Naive thymus-derived CD8-positive, alpha-beta T cell (primary cell): Measurements from ENCODE around the gene SMIM35. TPM values are rescaled to one million over a fixed set of nuclear protein-coding genes. Genes with fewer than 3 reads are reported as not detected.
"Not testable (repeated sequence)": the region's sequence is repeated elsewhere in the genome, so short reads cannot be mapped to it uniquely, and the experiment has no call there.

Source experiments
- ATAC-seq, 2 donors: fragments of 150-1000 bp; cut with Tn5 transposase in 1 of 2; sonication (Bioruptor Pico), chemical (Tn5 transposase) in 1 of 2; 1 replicate in 1 of 2; 2 replicates in 1 of 2; pipeline ENCODE4 v1.10.0; 2021; ENCODE audit warnings: mild to moderate bottlenecking in 2 of 2, moderate library complexity in 2 of 2
- POLR2A ChIA-PET: fragments of 350-600 bp; sonication (Branson Sonifier 250); formaldehyde crosslinking; loops from one replicate; lab custom pipeline; 2021; ENCODE audit warnings: antibody characterized with exemption; lab: Charles Lee
- DNase-seq, 10 donors: peaks; one replicate each; pipeline versions ENCODE4 v3.0.0 to v3.0.0-alpha.2; 2020 to 2022
- H3K27ac Mint-ChIP-seq, 10 donors: one replicate each; pipeline ENCODE4 v1.8.0; 2020 to 2022; ENCODE audit warnings: mild to moderate bottlenecking in 10 of 10, mixed read lengths in 10 of 10, moderate library complexity in 4 of 10, inconsistent platforms in 1 of 10
- H3K27me3 Mint-ChIP-seq, 5 donors: one replicate each; pipeline ENCODE4 v1.8.0; 2021 to 2022; ENCODE audit warnings: mixed read lengths in 5 of 5
- H3K36me3 Mint-ChIP-seq, 3 donors: one replicate each; pipeline ENCODE4 v1.8.0; 2020 to 2022; ENCODE audit warnings: mixed read lengths in 3 of 3, mild to moderate bottlenecking in 2 of 3, inconsistent platforms in 1 of 3
- H3K4me1 Mint-ChIP-seq, 4 donors: one replicate each; pipeline ENCODE4 v1.8.0; 2021 to 2022; ENCODE audit warnings: mixed read lengths in 4 of 4
- H3K4me3 Mint-ChIP-seq, 10 donors: one replicate each; pipeline ENCODE4 v1.8.0; 2020 to 2022; ENCODE audit warnings: mild to moderate bottlenecking in 10 of 10, mixed read lengths in 10 of 10, moderate library complexity in 6 of 10, inconsistent platforms in 1 of 10
- H3K9me3 Mint-ChIP-seq, 9 donors: one replicate each; pipeline ENCODE4 v1.8.0; 2020 to 2022; ENCODE audit warnings: mixed read lengths in 9 of 9, mild to moderate bottlenecking in 3 of 9, inconsistent platforms in 1 of 9, moderate library complexity in 1 of 9
- polyA plus RNA-seq, 3 donors: library from polyadenylated mRNA; unstranded; fragments of 300-500 nt; fragmentation: Illumina TruSeq; gene quantifications; one replicate each; pipeline ENCODE4 v1.2.3, GENCODE V29; 2021
- total RNA-seq, 8 experiments: library from RNA in 2 of 8; stranded (reverse) in 2 of 8; gene quantifications; one replicate each; pipeline ENCODE4 v1.2.3 and lab custom pipeline; 2021 to 2026

The SMIM35 gene
- total and polyA plus RNA-seq, 5 experiments from 2014 or later: 0.15 to 0.91 (median 0.68) TPM

DNA sequence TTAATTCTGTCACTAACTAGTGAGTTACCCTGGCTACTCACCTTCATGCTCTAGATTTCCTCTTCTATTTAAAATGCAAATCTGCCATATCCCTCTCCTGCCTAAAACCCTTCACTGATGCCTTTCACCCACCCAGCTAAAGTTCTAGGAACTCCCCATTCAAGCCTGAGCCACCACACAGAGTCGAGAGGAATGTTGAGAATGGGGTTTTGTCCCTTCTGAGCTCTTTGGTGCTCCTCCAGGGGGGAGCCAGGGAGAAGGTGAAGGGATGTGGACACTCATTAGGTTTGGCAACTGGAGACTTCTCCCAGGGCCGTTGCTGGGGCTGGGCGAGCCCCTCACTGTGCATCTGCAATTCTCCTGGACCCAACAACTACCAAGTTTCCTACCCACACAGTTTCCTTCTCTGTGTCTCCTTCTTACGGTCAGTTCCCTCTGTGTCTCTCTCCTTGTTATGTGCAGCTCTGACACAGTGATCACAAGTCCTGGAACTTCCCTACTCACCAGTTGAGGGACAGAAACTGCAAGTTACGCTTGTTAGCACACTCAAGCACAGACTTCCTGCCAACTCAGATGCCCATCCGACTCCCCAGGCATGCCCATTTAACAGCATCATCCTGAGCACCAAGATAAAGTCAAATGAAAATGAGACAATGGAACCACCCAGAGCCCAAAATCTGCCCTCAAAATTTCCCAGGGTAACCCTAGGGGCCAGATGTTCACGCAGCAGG is 107.1 kb downstream of the SMIM35 start:
- Mint-ChIP-seq H3K27ac (peak overlapping the region; percentile 24 to 91 (median 74)), H3K9me3 (peaks cover 0 to 11% (median 0%) of the 10 kb centered on the region in 9 donors), H3K27me3 (no peaks in the 10 kb centered on the region), H3K36me3 (peaks cover 0 to 4% (median 0%) of the 10 kb centered on the region in 3 donors), H3K4me1 (peaks cover 38 to 87% (median 69%) of the 10 kb centered on the region in 4 donors), H3K4me3 (peak overlapping the region; percentile 2 to 67 (median 41))
- ATAC-seq (peak; percentile 45 to 67), DNase-seq (no peak)
- POLR2A ChIA-PET: interaction anchor here (0.7 to 9.0 kb wide), 14 partner anchors 8 to 156 kb away, joined by 3 to 163 read pairs (median 6); partner anchors contain the start of genes FXYD2 and IL10RA

DNA sequence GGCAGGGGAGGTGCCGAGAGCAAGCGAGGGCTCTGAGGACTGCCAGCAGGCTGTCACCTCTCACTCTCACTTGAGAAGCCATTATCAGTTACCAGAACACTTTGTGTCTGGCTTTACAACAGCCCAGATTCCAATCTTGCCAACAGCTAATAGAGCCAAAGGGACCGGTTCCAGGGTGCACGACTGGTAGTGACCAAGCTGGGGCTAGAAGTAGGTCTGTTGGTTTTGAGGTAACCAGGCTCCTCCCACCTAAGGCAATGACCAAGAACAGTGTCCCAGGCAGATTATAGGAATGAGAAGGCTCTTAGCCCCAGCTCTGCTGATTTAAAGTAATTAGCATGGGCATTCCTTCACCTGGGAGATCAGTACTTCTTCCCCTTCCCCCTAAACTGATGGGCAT is 107.8 kb downstream of the SMIM35 start:
- POLR2A ChIA-PET: interaction anchor here (0.7 to 9.0 kb wide), 10 partner anchors 9 to 155 kb away, joined by 3 to 163 read pairs (median 8); partner anchors contain the start of genes FXYD2 and IL10RA

DNA sequence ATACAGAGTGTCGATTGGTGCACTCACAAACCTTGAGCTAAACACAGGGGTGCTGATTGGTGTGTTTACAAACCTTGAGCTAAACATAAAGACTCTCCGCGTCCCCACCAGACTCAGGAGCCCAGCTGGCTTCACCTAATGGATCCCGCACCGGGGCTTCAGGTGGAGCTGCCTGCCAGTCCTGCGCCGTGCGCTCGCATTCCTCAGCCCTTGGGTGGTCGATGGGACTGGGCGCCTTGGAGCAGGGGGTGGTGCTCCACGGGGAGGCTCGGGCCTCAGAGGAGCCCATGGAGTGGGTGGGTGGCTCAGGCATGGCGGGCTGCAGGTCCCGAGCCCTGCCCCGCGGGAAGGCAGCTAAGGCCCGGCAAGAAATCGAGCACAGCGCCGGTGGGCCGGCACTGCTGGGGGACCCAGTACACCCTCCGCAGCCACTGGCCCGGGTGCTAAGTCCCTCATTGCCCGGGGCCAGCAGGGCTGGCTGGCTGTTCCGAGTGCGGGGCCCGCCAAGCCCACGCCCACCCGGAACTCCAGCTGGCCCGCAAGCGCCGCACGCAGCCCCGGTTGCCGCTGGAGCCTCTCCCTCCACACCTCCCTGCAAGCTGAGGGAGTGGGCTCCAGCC is 108.4 kb downstream of the SMIM35 start:
- not testable (repeated sequence) for DNase-seq, H3K27me3 Mint-ChIP-seq, H3K36me3 Mint-ChIP-seq, ATAC-seq
- POLR2A ChIA-PET: interaction anchor here (0.6 to 9.0 kb wide), 14 partner anchors 9 to 154 kb away, joined by 3 to 163 read pairs (median 7); partner anchors contain the start of genes FXYD2 and IL10RA
- Mint-ChIP-seq H3K9me3 (peaks cover 0 to 11% (median 0%) of the 10 kb centered on the region in 9 donors), H3K4me1 (peaks cover 37 to 85% (median 67%) of the 10 kb centered on the region in 4 donors), H3K4me3 (peak overlapping the region; percentile 74 to 96 (median 87)), H3K27ac (peak overlapping the region; percentile 87 to 96 (median 94))

More for the DNA sequence above, 107.8 kb downstream of the SMIM35 start:
- Mint-ChIP-seq H3K4me1 (peaks cover 37 to 87% (median 69%) of the 10 kb centered on the region in 4 donors), H3K27ac (peak overlapping the region; percentile 6 to 91 (median 74)), H3K4me3 (peak overlapping the region in 6 of 10 donors; percentile 3 to 55 (median 33)), H3K9me3 (peaks cover 0 to 11% (median 0%) of the 10 kb centered on the region in 9 donors), H3K36me3 (peaks cover 0 to 4% (median 0%) of the 10 kb centered on the region in 3 donors), H3K27me3 (no peaks in the 10 kb centered on the region)
- DNase-seq (no peak), ATAC-seq (no peak)

DNA sequence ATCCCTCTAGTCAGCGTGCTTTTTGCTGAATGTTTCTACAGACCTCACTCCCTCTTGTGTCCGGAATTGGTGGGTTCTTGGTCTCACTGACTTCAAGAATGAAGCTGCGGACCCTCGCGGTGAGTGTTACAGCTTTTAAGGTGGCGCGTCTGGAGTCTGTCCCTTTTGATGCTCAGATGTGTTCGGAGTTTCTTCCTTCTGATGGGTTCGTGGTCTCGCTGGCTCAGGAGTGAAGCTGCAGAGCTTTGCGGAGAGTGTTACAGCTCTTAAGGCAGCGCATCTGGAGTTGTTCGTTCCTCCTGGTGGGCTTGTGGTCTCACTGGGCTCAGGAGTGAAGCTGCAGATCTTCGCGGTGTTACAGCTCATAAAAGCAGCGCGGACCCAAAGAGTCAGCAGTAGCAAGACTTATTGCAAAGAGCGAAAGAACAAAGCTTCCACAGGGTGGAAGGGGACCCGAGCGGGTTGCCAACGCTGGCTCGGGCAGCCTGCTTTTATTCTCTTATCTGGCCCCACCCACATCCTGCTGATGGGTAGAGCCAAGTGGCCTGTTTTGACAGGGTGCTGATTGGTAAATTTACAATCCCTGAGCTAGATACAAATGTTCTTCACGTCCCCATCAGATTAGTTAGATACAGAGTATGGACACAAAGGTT is 109.0 kb downstream of the SMIM35 start:
- POLR2A ChIA-PET: interaction anchor here (0.6 to 9.0 kb wide), 13 partner anchors 10 to 154 kb away, joined by 3 to 163 read pairs (median 7); partner anchors contain the start of genes FXYD2 and IL10RA
- H3K27me3 Mint-ChIP-seq, ATAC-seq, H3K36me3 Mint-ChIP-seq: not testable (repeated sequence)
- peaks cover 37 to 85% (median 69%) of the 10 kb centered on the region in 4 donors for H3K4me1 Mint-ChIP-seq
- H3K9me3 Mint-ChIP-seq: peaks cover 0 to 11% (median 0%) of the 10 kb centered on the region in 9 donors
- peak overlapping the region; percentile 87 to 96 (median 94) for H3K27ac Mint-ChIP-seq
- peak overlapping the region; percentile 74 to 96 (median 87) for H3K4me3 Mint-ChIP-seq
- peak in 4 of 10 donors; percentile 24 to 69 (median 38) for DNase-seq

DNA sequence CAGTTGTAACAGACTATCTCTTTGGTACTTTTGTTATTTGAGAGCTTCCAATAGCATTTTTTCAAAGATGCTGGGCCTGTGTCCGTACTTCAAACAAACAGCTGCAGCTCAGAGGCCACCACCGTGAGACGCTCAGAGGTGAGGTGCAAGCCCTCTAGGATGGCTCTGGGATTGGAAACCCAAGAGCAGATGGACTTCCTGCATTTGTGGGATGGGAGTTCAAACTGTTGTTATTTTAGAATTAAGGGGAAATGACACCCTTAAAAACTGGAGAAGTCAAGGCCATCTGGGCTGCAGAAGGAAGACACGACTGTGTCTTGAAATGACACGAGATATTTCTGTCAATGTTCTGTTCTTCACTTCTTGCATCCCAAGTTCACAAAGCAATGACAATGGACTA is 109.7 kb downstream of the SMIM35 start:
- Mint-ChIP-seq H3K9me3 (peaks cover 0 to 11% (median 0%) of the 10 kb centered on the region in 9 donors), H3K27me3 (no peaks in the 10 kb centered on the region), H3K4me3 (peak overlapping the region; percentile 74 to 96 (median 87)), H3K4me1 (peaks cover 39 to 87% (median 75%) of the 10 kb centered on the region in 4 donors), H3K27ac (peak overlapping the region; percentile 87 to 96 (median 94)), H3K36me3 (peaks cover 0 to 4% (median 0%) of the 10 kb centered on the region in 3 donors)
- POLR2A ChIA-PET: interaction anchor here (0.9 to 9.0 kb wide), 10 partner anchors 11 to 75 kb away, joined by 3 to 163 read pairs (median 6); partner anchors contain the start of gene IL10RA
- DNase-seq (no peak), ATAC-seq (peak; percentile 17 to 21)

DNA sequence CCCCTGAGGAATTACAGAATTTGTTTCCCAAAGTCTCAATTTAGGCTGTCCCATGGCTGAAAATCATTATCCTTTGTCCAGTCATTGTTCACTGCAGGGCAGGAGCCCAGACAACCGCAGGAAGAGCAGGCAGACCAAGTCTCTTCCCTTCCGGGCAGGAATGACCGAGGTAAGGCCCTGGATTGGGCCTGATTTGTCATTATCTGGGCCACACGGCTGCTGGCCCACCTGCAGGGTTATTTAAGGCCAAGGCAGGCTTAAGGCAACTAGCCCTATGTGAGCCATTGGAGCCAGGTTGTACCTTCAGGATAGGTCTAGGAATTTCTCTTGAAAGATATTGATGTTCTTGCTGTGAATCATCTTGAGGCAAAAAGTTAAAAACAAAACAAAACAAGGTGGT is 110.3 kb downstream of the SMIM35 start:
- Mint-ChIP-seq H3K4me3 (peak overlapping the region in 9 of 10 donors; percentile 4 to 96 (median 88)), H3K9me3 (peaks cover 0 to 11% (median 0%) of the 10 kb centered on the region in 9 donors), H3K27me3 (no peaks in the 10 kb centered on the region), H3K4me1 (peaks cover 38 to 87% (median 78%) of the 10 kb centered on the region in 4 donors), H3K36me3 (peaks cover 0 to 4% (median 0%) of the 10 kb centered on the region in 3 donors), H3K27ac (peak overlapping the region; percentile 22 to 96 (median 94))
- ATAC-seq (no peak), DNase-seq (no peak)
- POLR2A ChIA-PET: interaction anchor here (1.3 to 9.0 kb wide), 5 partner anchors 11 to 71 kb away, joined by 3 to 163 read pairs (median 7); partner anchors contain the start of gene IL10RA

DNA sequence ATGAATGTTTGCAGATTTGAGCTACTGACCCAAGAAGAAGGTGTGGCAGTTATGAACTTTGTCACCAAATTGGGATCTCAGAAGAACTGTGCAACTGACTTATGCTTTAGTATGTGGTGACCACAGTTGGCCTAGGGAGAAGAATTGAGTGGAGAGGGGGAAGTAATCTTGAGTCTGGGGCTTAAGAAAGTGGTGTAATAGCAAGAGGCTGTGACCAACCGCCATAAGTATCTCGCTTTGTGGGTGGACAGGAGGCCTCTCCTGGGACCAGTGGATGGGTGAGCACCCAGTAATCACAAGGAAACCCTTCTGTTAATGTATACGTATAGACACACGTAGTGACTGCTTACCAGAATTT is 113.3 kb downstream of the SMIM35 start:
- no peak for ATAC-seq
- Mint-ChIP-seq H3K9me3 (peaks cover 0 to 11% (median 0%) of the 10 kb centered on the region in 9 donors), H3K4me3 (peak overlapping the region in 7 of 10 donors; percentile 10 to 66 (median 48)), H3K36me3 (peaks cover 0 to 4% (median 0%) of the 10 kb centered on the region in 3 donors), H3K27me3 (no peaks in the 10 kb centered on the region), H3K4me1 (peaks cover 41 to 91% (median 89%) of the 10 kb centered on the region in 4 donors), H3K27ac (peak overlapping the region in 9 of 10 donors; percentile 1 to 91 (median 69))
- POLR2A ChIA-PET: interaction anchor here (0.6 to 9.0 kb wide), 6 partner anchors 9 to 666 kb away, joined by 3 to 163 read pairs (median 3); no protein-coding TSS in a partner anchor
- DNase-seq: no peak

DNA sequence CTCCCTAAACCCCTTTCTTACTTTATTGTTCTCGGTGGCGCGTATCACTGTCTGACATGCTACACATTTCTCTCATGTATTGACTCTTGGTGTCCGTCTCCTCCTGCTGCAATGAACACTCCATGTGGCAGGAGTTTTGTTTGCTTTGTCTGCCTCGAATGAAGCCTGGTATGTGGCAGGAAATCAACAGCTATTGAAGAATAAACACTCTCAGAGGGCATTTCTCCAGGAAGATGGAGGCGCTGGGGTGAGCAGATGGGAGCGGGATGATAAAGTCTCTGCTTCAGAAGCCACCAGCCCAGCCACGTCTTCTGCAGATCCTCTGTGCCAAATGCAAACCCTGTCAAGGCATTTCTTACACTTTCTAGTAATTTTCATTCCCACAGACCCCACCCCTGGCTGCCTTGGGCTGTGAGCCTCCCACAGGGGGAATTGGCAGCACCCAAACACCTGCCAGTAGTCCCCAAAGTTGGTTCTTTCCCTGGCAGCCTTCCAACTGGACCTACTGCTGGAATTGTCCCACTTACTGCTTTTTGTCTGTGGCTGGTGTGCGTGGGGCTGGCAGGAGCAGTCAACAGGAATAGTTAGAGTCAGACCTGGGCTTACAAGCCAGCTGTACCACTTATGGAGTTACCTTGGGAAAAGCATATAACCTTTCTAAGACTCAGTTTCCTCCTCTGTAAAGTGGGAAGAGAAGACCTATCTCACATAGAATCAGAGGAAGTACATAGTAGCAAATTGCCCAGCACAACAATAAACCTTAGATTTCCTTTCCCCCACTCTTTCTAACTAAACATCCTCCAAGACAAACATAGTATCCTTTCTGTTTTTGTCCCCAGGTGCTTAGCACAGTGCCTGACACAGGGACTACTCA is 113.9 kb downstream of the SMIM35 start:
- Mint-ChIP-seq H3K27ac (peak overlapping the region in 9 of 10 donors; percentile 48 to 91 (median 74)), H3K36me3 (peaks cover 0 to 2% (median 0%) of the 10 kb centered on the region in 3 donors), H3K27me3 (no peaks in the 10 kb centered on the region), H3K4me1 (peaks cover 41 to 91% (median 88%) of the 10 kb centered on the region in 4 donors), H3K9me3 (peaks cover 0 to 9% (median 0%) of the 10 kb centered on the region in 9 donors), H3K4me3 (peak overlapping the region in 9 of 10 donors; percentile 10 to 66 (median 48))
- POLR2A ChIA-PET: interaction anchor here (0.6 to 9.0 kb wide), 4 partner anchors 10 to 29 kb away, joined by 3 to 163 read pairs (median 4); no protein-coding TSS in a partner anchor
- no peak for DNase-seq
- no peak for ATAC-seq

DNA sequence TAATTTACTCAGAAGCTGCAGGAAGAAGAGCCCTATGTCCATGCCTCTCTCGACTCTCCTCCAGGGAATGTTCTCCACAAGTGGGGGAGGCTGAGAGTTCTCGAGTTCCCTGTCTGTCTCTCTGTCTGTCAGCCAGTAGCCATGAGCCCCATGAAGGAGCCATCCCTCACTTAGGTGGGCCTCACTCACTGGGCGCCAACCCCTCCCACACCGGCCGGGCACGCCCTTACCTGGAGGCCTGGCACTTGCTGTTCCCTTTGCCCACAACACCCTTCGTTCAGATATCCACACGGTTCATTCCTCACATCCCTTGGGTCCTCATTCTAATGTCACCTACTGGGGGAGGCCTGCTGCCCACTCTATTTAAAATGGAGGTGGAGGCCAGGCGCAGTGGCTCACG is 114.7 kb downstream of the SMIM35 start:
- H3K4me3 Mint-ChIP-seq: peak overlapping the region in 1 of 10 donors; percentile 33
- POLR2A ChIA-PET: interaction anchor here (0.5 to 0.6 kb wide), 2 partner anchors 70 to 75 kb away, joined by 3 to 4 read pairs; no protein-coding TSS in a partner anchor
- peaks cover 36 to 86% (median 81%) of the 10 kb centered on the region in 4 donors for H3K4me1 Mint-ChIP-seq
- ATAC-seq: no peak
- peak overlapping the region in 4 of 10 donors; percentile 9 to 75 (median 58) for H3K27ac Mint-ChIP-seq
- H3K36me3 Mint-ChIP-seq: no peaks in the 10 kb centered on the region
- no peak for DNase-seq
- no peaks in the 10 kb centered on the region for H3K27me3 Mint-ChIP-seq
- H3K9me3 Mint-ChIP-seq: peaks cover 0 to 7% (median 0%) of the 10 kb centered on the region in 9 donors

DNA sequence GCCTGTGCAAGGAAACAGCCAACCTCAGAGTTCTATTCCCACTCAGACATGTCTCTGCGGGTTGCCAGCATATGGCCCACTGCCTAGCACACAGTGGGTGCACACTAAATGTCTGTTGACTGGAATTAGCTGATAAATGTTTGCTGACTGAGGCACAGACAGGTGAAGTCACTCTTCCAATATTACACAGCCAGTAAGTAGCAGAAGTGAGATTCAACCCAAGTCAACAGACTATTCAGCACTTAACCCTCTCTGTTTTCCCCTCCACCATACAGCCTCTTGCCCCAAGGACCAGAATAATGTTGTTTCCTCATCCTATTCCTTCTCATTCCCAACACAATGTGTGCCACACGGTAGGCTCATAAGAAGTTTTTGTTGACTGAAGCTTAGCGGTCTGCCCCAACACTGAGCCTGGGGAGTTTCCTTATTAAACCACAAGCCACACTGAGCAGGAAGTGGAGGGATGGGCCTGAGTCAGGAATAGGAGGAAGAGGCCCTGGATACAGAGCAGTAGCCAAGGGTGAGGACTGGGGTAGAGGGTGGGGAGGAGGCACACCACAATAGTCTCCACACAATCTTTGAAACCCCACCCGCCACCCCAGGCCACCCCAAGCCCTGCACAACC is 116.3 kb downstream of the SMIM35 start:
- Mint-ChIP-seq H3K27me3 (no peaks in the 10 kb centered on the region), H3K4me3 (peak overlapping the region in 9 of 10 donors; percentile 4 to 74 (median 43)), H3K9me3 (peaks cover 0 to 2% (median 0%) of the 10 kb centered on the region in 9 donors), H3K4me1 (peaks cover 35 to 74% (median 66%) of the 10 kb centered on the region in 4 donors), H3K27ac (peak overlapping the region in 8 of 10 donors; percentile 13 to 89 (median 62)), H3K36me3 (no peaks in the 10 kb centered on the region)
- no peak for DNase-seq
- peak; percentile 69 to 78 for ATAC-seq
- POLR2A ChIA-PET: interaction anchor here (1.0 to 2.2 kb wide), 6 partner anchors 10 to 20 kb away, joined by 3 to 8 read pairs (median 6); no protein-coding TSS in a partner anchor
